ENCODE data around the gene RIGI.

DNA sequence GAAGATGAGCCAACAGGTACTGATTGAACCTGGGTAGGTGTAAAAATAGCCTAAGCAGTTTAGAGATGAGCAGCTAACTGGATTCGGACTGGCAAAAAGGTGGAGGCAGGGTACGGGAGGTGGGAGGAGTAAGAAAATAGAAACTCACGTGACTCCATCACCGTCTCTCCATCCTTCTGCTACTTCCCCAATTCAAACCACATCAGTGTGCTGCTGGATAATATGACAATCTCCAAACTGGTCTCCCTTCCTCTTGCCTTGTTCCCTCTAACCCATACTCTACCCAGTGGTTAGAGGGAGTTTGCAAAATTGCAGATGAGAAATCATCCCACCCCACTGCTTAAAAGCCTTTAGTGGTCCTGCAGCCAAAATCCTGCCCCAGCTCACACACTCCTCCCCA lies 42.7 kb downstream of the RIGI start:
- TF ChIP-seq CTCF (IDR thresholded peaks at IDR 0.05; ENCODE audit: borderline replicate concordance, extremely low read depth, low read length, poor library complexity, severe bottlenecking) = no peak
- TF ChIP-seq EZH2 (IDR thresholded peaks at IDR 0.05; ENCODE audit: borderline replicate concordance, low read depth, low read length, severe bottlenecking) = no peak

Data from DND-41 (cell line).